ENCODE results near the gene SSX1.
"Not testable (repeated sequence)": the region's sequence is repeated elsewhere in the genome, so short reads cannot be mapped to it uniquely, and the experiment has no call there.

GRCh38 chrX:48255062-48255796 is at the start of gene SSX1:
- TF ChIP-seq POLR2AphosphoS5, POLR2A, CTCF (IDR thresholded peaks at IDR 0.05): not testable (repeated sequence)

Measured in sigmoid colon (tissue), 4 donors.